ENCODE data around the gene GRM7. TPM values are rescaled to one million over a fixed set of nuclear protein-coding genes. Genes with fewer than 3 reads are reported as not detected.

Gene GRM7
- total RNA-seq, 4 donors from 2014 or later: 0.09 TPM; not detected in 3

DNA sequence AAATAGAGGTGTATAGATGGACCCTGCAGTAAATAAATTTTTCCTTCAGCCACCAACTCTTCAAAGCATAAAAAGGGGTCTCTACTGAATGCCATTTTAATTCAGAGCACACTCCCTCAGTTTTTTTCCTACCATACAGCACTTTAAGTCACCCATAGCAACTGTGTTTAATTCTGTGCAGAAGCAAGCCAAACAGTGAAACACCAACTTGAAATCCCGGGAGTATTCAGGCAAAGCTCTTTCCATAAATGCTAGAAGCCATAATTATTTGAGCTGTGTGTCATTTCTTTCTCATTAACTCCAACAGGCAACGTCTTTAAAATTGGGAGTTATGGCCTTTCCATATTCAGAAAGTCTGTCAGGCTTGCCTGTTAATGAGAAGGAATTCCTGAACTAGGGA lies 562.1 kb downstream of the GRM7 start:
- 22 to 34% methylated on average over 2 of the region's 2 CpGs for WGBS, 2 donors
- no peaks in the 10 kb centered on the region for H3K36me3 ChIP-seq
- H3K4me3 ChIP-seq: no peak overlapping the region
- TF ChIP-seq POLR2A (IDR thresholded peaks at IDR 0.05): no peak
- TF ChIP-seq, protein P1, sequence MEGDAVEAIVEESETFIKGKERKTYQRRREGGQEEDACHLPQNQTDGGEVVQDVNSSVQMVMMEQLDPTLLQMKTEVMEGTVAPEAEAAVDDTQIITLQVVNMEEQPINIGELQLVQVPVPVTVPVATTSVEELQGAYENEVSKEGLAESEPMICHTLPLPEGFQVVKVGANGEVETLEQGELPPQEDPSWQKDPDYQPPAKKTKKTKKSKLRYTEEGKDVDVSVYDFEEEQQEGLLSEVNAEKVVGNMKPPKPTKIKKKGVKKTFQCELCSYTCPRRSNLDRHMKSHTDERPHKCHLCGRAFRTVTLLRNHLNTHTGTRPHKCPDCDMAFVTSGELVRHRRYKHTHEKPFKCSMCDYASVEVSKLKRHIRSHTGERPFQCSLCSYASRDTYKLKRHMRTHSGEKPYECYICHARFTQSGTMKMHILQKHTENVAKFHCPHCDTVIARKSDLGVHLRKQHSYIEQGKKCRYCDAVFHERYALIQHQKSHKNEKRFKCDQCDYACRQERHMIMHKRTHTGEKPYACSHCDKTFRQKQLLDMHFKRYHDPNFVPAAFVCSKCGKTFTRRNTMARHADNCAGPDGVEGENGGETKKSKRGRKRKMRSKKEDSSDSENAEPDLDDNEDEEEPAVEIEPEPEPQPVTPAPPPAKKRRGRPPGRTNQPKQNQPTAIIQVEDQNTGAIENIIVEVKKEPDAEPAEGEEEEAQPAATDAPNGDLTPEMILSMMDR (IDR thresholded peaks at IDR 0.05): no peak
- no peak overlapping the region for H3K27ac ChIP-seq
- DNase-seq: no peak
- intact Hi-C loops (cut with DNase I): no loop called here
- no peaks in the 10 kb centered on the region for H3K4me1 ChIP-seq
- no peaks in the 10 kb centered on the region for H3K9me3 ChIP-seq
- no peaks in the 10 kb centered on the region for H3K27me3 ChIP-seq

DNA sequence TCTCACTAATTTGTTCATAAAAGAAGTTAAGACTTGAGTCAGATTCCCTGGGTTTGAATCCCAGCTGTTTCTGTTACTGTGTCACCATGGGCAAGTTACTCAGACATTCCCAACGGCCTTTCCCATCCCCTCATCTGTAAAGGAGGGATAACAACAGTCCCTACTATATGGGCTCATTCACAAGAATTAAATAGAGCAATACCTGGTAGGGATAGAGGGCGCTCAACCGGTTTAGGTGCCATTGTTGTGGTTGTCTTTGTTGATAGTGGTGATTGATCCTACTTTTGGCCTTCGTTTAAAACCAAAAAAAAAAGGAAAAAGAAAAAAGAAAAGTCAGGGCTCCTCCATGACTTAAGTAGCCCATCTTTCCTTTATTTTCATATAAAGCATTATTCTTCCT lies 563.1 kb downstream of the GRM7 start:
- no peak overlapping the region for H3K27ac ChIP-seq
- no peaks in the 10 kb centered on the region for H3K4me1 ChIP-seq
- no peak overlapping the region for H3K4me3 ChIP-seq
- TF ChIP-seq, protein P1 (IDR thresholded peaks at IDR 0.05): no peak
- TF ChIP-seq POLR2A (IDR thresholded peaks at IDR 0.05): no peak
- 38 to 67% methylated on average over 4 of the region's 4 CpGs for WGBS, 2 donors
- no peaks in the 10 kb centered on the region for H3K36me3 ChIP-seq
- no peaks in the 10 kb centered on the region for H3K9me3 ChIP-seq
- intact Hi-C loops (cut with DNase I): no loop called here
- H3K27me3 ChIP-seq: no peaks in the 10 kb centered on the region
- no peak for DNase-seq

DNA sequence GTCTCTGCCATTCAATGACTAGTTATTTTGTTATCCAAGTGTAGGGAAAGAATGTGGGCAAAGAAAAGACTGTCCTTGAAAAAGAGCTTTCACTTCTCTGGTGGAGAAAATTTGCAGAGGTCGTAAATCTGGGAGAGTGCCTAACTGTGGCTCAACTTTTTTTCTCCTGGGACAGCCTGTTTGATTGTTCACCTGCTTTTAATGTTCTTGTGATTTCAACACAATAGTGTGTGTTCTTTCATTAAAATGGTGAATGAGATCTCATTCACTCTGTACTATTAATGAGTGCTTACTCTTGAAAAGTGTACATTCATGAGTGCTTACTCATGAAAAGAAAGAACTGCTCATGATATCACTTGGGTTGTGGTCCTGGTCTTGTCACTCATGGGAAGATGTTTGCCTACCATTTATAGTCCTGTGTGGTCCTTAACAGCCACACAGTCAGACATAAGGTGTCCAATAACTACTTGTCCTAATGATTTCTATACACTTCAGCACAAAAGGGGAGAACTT lies 567.3 kb downstream of the GRM7 start:
- H3K4me3 ChIP-seq: no peak overlapping the region
- peaks cover 0 to 9% (median 0%) of the 10 kb centered on the region in 3 donors for H3K9me3 ChIP-seq
- DNase-seq: no peak
- no peaks in the 10 kb centered on the region for H3K36me3 ChIP-seq
- H3K27me3 ChIP-seq: no peaks in the 10 kb centered on the region
- WGBS, 2 donors: 43 to 52% methylated on average over 1 of the region's 1 CpG
- intact Hi-C loops (cut with DNase I): no loop called here
- no peaks in the 10 kb centered on the region for H3K4me1 ChIP-seq
- no peak overlapping the region for H3K27ac ChIP-seq
- TF ChIP-seq, protein P1 (IDR thresholded peaks at IDR 0.05): no peak
- TF ChIP-seq POLR2A (IDR thresholded peaks at IDR 0.05): no peak

DNA sequence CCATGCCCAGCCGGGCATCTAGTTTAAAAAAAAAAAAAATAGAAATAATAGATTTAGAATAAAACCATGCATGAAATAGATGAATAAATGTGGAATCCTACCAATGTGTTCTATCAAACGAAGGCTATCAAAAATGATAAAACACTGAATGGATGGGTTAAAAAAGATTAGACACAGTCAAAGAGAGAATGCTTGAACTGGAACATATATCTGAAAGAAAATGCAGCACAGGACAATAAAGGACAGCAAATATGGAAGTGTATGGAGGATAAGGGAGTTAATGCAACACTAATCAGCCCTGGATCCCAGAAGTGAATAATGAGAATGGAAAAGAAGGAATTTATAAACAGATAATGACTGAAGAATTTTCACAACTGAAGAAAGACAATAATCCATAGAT lies 571.7 kb downstream of the GRM7 start:
- no peaks in the 10 kb centered on the region for H3K36me3 ChIP-seq
- no peaks in the 10 kb centered on the region for H3K27me3 ChIP-seq
- WGBS, 2 donors: 77 to 84% methylated on average over 2 of the region's 2 CpGs
- no peak overlapping the region for H3K27ac ChIP-seq
- peaks cover 0 to 15% (median 0%) of the 10 kb centered on the region in 3 donors for H3K9me3 ChIP-seq
- intact Hi-C loops (cut with DNase I): no loop called here
- H3K4me1 ChIP-seq: no peaks in the 10 kb centered on the region
- DNase-seq: no peak
- TF ChIP-seq, protein P1 (IDR thresholded peaks at IDR 0.05): no peak
- no peak for TF ChIP-seq POLR2A (IDR thresholded peaks at IDR 0.05)
- H3K4me3 ChIP-seq: no peak overlapping the region

DNA sequence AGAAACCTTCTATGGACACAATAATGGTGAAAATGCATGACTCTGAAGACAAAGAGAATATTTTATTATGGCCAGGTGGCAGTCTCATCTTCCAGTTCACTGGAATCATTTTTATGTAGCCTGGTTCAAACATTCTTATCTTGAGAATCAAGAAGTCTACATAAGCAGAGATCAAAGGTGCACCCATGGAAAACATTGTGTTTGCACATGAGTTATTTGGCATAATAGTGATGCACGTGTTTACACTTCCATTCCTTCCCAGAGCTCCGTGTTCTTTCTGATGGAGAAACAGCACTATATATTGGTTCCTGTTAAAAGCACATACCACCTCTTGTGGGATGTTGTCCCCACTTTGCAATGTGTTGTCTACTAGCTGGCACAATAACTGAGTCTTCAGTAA lies 572.2 kb downstream of the GRM7 start:
- no peak for DNase-seq
- Histone ChIP-seq H3K9me3 (peaks cover 0 to 15% (median 0%) of the 10 kb centered on the region in 3 donors), H3K4me3 (no peak overlapping the region), H3K36me3 (no peaks in the 10 kb centered on the region), H3K27me3 (no peaks in the 10 kb centered on the region), H3K27ac (no peak overlapping the region), H3K4me1 (no peaks in the 10 kb centered on the region)
- 81 to 86% methylated on average over 2 of the region's 2 CpGs for WGBS, 2 donors
- TF ChIP-seq, protein P1 (IDR thresholded peaks at IDR 0.05): no peak
- no peak for TF ChIP-seq POLR2A (IDR thresholded peaks at IDR 0.05)
- intact Hi-C loops (cut with DNase I): no loop called here
